Kidney (tissue), 14 donors: Measurements from ENCODE around the gene ATG9A. TPM values are rescaled to one million over a fixed set of nuclear protein-coding genes. Genes with fewer than 3 reads are reported as not detected.

Experiments
- DNase-seq, 5 donors: peaks; one replicate each; pipeline ENCODE4 v3.0.0-alpha.2; 2013 to 2020
- FAIRE-seq: peaks from 2 replicates; lab custom pipeline; 2012; peaks lifted over from hg19 to GRCh38; lab: Jason Lieb, UNC
- H3K27ac ChIP-seq, 2 donors: one replicate each; pipeline ENCODE4 v1.7.0; 2013; ENCODE audit warnings: low read depth in 2 of 2, low read length in 2 of 2, inconsistent platforms in 1 of 2
- H3K27me3 ChIP-seq: one replicate; pipeline ENCODE4 v1.7.1; 2013; ENCODE audit warnings: low read length, inconsistent platforms; ENCODE audit not compliant: control insufficient read depth, insufficient read depth
- H3K36me3 ChIP-seq, 3 donors: one replicate each; pipeline versions ENCODE4 v1.7.0 to v1.7.1; 2013; ENCODE audit warnings: low read length in 3 of 3, control low read depth in 1 of 3, inconsistent platforms in 1 of 3; ENCODE audit not compliant: insufficient read depth in 3 of 3, control insufficient read depth in 2 of 3
- H3K4me1 ChIP-seq, 3 donors: one replicate each; pipeline versions ENCODE4 v1.7.0 to v1.7.1; 2013; ENCODE audit warnings: low read length in 3 of 3, inconsistent platforms in 1 of 3, low read depth in 1 of 3; ENCODE audit not compliant: control insufficient read depth in 2 of 3, insufficient read depth in 2 of 3
- H3K4me3 ChIP-seq, 3 donors: one replicate each; pipeline versions ENCODE4 v1.7.0 to v1.8.1; 2013; ENCODE audit warnings: low read length in 3 of 3, control low read depth in 1 of 3, inconsistent platforms in 1 of 3
- H3K9ac ChIP-seq, 3 donors: one replicate each; pipeline versions ENCODE4 v1.7.0 to v1.7.1; 2013; ENCODE audit warnings: low read length in 3 of 3, control low read depth in 1 of 3, inconsistent platforms in 1 of 3
- H3K9me3 ChIP-seq, 3 donors: one replicate each; pipeline versions ENCODE4 v1.7.0 to v1.7.1; 2013; ENCODE audit warnings: low read length in 3 of 3, control low read depth in 1 of 3, inconsistent platforms in 1 of 3; ENCODE audit not compliant: control insufficient read depth in 2 of 3, insufficient read depth in 1 of 3
- CTCF ChIP-seq: IDR thresholded peaks from 3 replicates; pipeline ENCODE4 v1.5.1; 2012; ENCODE audit warnings: mild to moderate bottlenecking, moderate library complexity, borderline replicate concordance; ENCODE audit not compliant: insufficient read depth; ENCODE audit errors: extremely low read depth
- intact Hi-C: fragments of 100-400 bp; cut with DNase I; formaldehyde crosslinking; loops from one replicate; pipeline ENCODE4 v1.11.1; 2022
- polyA plus RNA-seq: library from polyadenylated mRNA; stranded (reverse); fragments of 350-450 nt; fragmentation: Illumina TruSeq; extraction: RNeasy Lipid Tissue Mini Kit (QIAGEN cat#74804); gene quantifications from one replicate; pipeline ENCODE4 v1.2.3, GENCODE V29; 2014; ENCODE audit warnings: low read depth, low replicate concordance; ENCODE audit not compliant: insufficient read depth
- total RNA-seq: library from RNA; stranded (reverse); fragmentation: NEBNext Ultra II Directional; extraction: Animal tissue kit (Norgen Biotek cat#: 25700); gene quantifications from one replicate; pipeline ENCODE4 v1.2.1, GENCODE V29; 2021
- donor health status: control.
- donor health status: control.
- donor health status: control.
- donor health status: control.
- donor health status: control.
- donor health status: DM: yes; HTN: yes; CAD: no.
- donor health status: Normal renal cell carcinoma (clear cell type).

The ATG9A gene
- total and polyA plus RNA-seq, 2 donors from 2014 or later: 24.0 to 41.5 TPM

- intact Hi-C loops: no loop called here
- H3K9ac ChIP-seq: peak within 1 kb of the TSS in 2 of 3 donors; percentile 68 to 75
Measured at GRCh38 chr2:219253753-219254589, 24.5 kb upstream of the ATG9A start, which contains the start of gene TUBA4A. Gene TUBA4A (minus strand): TSS chr2:219253918. CDS start chr2:219253858, 60 bp downstream.

GRCh38 chr2:219252900-219253752 lies 23.7 kb upstream of the ATG9A start, which contains the start of gene TUBA4B:
Gene TUBA4B (plus strand): TSS chr2:219253243. CDS start chr2:219253408, 165 bp downstream.
- no peaks in the 10 kb centered on the region for H3K9me3 ChIP-seq
- H3K4me3 ChIP-seq: peak within 1 kb of the TSS; percentile 20 to 93 (median 81)
- peaks cover 3 to 47% (median 36%) of the 10 kb centered on the region in 3 donors for H3K4me1 ChIP-seq
- peak within 1 kb of the TSS; percentile 85 to 87 for H3K27ac ChIP-seq
- peak; percentile 42 to 85 (median 63) for DNase-seq
- intact Hi-C loops: no loop called here
- H3K9ac ChIP-seq: peak within 1 kb of the TSS in 2 of 3 donors; percentile 68 to 75
- H3K36me3 ChIP-seq: peaks cover 0 to 12% (median 3%) of the 10 kb centered on the region in 3 donors
- TF ChIP-seq CTCF: no peak
- no peak for FAIRE-seq
- H3K27me3 ChIP-seq: peaks cover 15% of the 10 kb centered on the region

More at GRCh38 chr2:219253753-219254589, 24.5 kb upstream of the ATG9A start, which contains the start of gene TUBA4A:
- peaks cover 0 to 12% (median 3%) of the 10 kb centered on the region in 3 donors for H3K36me3 ChIP-seq
- peak; percentile 66 to 95 (median 81) for DNase-seq
- H3K4me3 ChIP-seq: peak within 1 kb of the TSS; percentile 20 to 93 (median 81)
- no peaks in the 10 kb centered on the region for H3K9me3 ChIP-seq
- no peak for TF ChIP-seq CTCF
- FAIRE-seq: no peak
- peaks cover 0 to 41% (median 32%) of the 10 kb centered on the region in 3 donors for H3K4me1 ChIP-seq
- H3K27ac ChIP-seq: peak within 1 kb of the TSS; percentile 85 to 87
- H3K27me3 ChIP-seq: peaks cover 15% of the 10 kb centered on the region

- H3K9me3 ChIP-seq: no peaks in the 10 kb centered on the region
- intact Hi-C loops: no loop called here
- TF ChIP-seq CTCF: no peak
- peaks cover 3 to 52% (median 42%) of the 10 kb centered on the region in 3 donors for H3K4me1 ChIP-seq
- peaks cover 2 to 12% (median 3%) of the 10 kb centered on the region in 3 donors for H3K36me3 ChIP-seq
- FAIRE-seq (no peak), DNase-seq (no peak)
- peak overlapping the region in 2 of 3 donors; percentile 81 to 93 for H3K4me3 ChIP-seq
- peaks cover 15% of the 10 kb centered on the region for H3K27me3 ChIP-seq
- H3K27ac ChIP-seq: peak overlapping the region; percentile 81 to 85
- peak overlapping the region in 2 of 3 donors; percentile 28 to 68 for H3K9ac ChIP-seq
Measured at GRCh38 chr2:219252570-219252899, 23.1 kb upstream of the ATG9A start.
